Stimulated activated CD8-positive, alpha-beta memory T cell treated with anti-CD3 and anti-CD28 coated beads, Interleukin-12 subunit alpha, Interleukin-12 subunit beta, amount 100 ng/mL, for 24 hours (primary cell): ENCODE measurements around the gene C4orf50.
"Not testable (repeated sequence)": the region's sequence is repeated elsewhere in the genome, so short reads cannot be mapped to it uniquely, and the experiment has no call there.

Source experiments
- DNase-seq: peaks from one replicate; pipeline ENCODE4 v3.0.0-alpha.2; 2020; ENCODE audit errors: extremely low read depth

The C4orf50 gene

DNA sequence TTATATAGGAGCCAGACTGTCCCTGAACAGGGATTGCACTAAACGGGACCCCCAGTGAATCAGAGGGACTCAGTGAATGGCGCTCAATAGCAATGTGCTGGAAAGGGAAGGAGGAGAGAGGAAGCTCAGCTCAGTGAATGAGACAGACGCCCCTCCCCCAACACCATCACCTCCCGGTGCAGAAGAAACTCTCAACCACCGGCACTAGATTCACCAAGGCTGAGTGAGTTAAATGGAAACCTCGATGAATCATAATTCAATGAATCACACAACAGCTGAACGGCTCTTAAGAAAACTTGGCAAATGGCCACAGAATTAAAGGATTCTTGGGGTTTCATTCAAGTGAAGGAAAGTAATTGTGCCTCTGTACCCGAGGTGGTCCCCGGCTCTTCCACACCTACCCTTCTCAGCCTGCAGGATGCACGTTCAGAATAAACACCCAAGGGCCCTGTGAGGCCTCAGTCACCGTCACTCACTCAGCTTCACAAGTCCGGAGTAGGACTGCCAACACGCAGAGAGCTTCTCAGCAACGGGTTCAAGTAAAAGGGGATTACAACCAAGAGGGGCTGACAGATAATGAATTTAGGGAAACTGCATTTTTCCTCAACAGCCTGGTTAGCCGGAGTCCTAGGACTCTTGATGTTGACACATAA, 154.6 kb downstream of the C4orf50 start:
- DNase-seq = peak; percentile 22

DNA sequence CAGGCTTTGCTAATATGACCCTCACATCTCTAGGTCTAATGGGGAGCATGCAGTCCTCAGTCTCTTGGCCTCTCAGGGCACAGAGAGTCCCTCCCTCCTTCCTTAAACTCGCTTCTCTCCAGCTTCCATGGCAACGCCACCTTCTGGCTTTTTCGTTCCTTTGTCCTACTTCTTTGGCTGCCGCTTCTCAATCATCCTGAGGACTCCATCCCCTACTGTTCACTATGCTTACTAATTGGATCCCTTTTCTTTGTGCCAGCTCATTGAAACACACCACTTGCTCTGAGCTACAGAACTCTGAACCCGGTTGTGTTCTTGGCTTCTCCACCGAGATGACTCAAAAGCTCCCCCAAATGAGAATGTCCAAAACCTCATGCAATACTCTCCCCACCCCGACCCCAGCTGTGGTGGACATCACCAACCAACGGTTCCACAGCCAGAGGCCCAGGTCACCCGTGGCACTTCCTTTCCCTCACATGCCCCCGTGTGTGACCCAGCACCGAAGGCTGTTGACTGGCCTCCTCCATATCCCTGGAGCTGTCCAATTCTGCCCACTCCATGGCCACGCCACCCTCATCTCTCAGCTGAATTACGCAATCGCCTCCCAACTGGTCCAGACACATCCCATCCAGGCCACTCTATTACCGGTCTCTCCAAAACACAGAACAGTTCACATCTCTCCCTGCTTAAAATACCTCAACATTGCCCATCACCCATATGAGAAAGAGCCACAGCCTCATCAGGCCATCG, 160.0 kb downstream of the C4orf50 start:
- no peak for DNase-seq

DNA sequence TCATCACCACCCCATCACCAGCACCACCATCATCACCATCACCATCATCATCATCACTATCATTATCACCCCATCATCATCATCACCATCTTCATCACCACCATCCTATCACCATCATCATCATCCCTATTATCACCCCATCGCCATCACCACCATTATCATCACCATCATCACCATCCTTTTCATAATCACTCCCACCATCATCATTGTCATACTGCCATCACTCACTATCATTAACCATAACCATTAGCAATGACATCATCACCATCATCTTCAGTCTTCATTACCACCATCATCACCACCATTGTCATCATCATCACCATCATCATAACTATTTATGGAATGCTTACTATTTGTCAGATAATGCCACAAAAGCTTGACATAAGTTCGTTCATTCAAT, 161.0 kb downstream of the C4orf50 start:
- no peak for DNase-seq

DNA sequence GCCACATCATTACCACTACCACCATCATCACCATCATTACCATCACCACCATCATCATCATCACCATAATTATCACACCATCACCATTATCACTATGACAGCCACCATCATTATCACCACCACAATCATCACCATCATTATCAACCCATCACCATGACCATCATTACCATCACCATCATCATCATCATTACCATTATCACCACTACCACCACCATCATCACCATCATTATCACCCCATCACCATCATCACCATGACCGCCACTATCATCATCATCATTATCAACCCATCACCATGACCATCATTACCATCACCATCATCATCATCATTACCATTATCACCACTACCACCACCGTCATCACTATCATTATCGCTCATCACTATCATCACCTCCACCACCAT, 161.9 kb downstream of the C4orf50 start:
- not testable (repeated sequence) for DNase-seq

DNA sequence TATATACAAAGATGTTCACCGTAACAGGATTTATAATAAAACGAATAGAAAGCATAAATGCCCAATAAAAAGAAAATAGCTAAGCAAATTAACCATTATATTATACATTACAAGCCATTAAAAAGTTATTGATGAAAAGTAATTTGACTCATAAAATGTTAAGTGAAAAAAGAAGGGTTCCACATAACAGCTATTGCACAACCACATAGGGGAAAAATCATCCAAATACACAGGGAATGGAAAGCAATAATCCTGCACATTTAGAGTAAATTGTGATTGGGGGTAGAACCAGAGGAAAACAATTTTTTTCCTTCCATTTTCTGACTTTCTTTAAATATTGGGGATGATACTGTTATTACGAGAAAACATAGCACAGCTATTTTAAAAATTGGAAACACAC, 163.3 kb downstream of the C4orf50 start:
- no peak for DNase-seq

DNA sequence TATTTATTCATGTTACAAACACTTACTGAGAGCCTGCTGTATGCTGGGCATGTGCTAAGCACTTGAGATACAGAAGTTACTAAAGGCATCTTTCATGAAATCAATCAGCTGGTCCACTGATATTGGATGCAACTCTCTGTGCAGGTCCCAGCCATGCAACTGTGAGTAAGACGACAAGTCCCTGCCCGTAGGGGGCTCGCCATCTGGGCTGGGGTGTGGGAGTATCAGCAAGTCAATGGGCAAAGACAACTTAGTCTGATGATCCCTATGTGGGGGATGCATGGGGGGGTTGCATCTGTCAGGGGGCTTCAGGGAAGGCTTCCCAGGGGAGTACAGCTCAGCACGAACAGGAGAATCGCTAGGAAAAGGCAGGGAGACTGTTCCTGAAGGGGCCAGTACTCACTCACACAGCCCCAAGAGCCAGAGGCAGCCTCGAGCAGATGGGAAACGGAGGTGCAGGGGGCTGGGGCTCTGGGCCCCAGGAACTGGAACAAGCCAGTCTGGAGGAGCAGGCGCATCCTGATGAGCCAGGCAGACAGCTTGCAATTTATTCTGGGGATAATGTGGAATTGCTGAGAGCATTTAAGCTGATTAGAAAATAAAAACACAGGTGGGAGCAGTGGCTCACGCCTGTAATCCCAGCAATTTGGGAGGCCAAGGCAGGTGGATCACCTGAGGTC, 165.6 kb downstream of the C4orf50 start:
- DNase-seq = no peak

DNA sequence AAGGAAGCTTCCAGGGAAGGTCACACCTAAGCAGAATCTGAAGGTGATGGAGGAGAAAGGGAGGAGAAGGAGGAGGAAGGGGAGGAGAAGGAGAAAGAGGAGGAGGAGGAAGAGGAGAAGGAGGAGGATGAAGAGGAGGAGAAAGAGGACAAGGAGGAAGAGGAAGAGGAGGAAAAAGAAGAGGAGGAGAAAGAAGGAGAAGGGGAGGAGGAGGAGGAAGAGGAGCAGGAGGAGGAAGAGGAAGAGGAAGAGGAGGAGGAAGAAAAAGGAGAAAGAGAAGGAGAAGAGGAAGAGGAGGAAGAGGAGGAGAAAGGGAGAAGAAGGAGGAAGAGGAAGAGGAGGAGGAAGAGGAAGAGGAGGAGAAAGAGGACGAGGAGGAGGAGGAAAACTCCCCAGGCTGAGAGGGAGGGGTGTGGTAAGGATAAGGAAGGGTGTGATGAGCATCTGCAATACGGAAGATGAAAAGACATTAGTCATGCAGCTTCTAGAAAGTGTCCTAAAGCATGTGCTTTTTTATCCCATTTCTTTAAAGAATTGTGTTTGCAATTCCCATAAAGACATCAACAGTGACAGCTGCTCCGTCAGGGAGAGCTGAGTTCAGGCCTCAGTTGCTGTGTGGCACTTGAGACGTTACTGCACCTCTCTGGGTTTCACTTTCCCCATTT, 166.5 kb downstream of the C4orf50 start:
- no peak for DNase-seq
